C4-2B (cell line): Measurements from ENCODE around the gene C6orf141.

Experiments
- CTCF ChIP-seq: fragments of 450-650 bp; conservative IDR thresholded peaks from 2 replicates; pipeline ENCODE4 v1.5.1; 2017; ENCODE audit warnings: mild to moderate bottlenecking
- ZFX ChIP-seq: fragments of 450-650 bp; IDR thresholded peaks from 2 replicates; pipeline ENCODE4 v1.6.1; 2017

GRCh38 chr6:49513153-49513989 is 37.1 kb upstream of the C6orf141 start:
- TF ChIP-seq CTCF (no peak), ZFX (no peak)
